Measurements from ENCODE around the gene ZSCAN12.

DNA sequence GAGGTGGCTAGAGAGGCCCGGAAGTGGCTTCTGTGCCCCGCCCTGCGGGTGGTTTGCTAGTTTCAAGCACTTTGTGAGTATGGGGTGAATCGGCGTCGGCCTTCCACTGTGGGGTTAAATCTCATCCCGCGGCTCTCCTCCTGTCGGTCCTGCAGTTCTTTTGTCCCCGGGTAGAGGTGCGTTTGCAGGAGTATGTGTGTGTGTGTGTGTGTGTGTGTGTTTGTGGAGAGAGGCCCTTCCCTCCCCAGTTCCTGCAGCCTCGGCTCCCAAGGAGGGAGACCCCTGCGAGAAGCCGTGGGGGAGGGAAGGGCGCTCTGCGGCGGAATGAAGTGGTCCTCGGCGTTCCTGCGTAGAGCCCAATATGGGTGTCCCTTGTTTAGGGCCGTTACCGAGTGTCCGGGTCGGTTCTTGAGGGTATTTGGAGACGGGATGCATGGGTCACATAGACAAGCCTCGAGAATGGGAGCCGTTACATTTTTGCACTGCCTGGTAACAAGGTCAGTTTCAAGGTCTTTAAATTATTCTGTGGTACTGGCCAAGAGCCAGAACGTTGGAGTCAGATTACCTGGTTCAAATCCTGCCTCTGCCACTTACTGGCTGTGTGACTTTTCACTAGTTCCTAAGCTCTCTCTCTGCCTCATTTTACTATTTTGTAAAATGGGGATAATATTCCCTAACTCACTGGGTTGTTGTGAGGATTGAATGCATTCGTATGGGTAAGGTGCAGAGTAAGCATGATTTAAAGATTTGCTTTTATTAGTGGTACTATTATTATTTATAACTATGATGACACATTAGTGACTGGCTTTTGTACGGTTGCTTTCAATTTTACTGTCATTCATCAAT, 49.4 kb downstream of the ZSCAN12 start, which contains the start of gene ZKSCAN3:
- TF ChIP-seq, protein P1, sequence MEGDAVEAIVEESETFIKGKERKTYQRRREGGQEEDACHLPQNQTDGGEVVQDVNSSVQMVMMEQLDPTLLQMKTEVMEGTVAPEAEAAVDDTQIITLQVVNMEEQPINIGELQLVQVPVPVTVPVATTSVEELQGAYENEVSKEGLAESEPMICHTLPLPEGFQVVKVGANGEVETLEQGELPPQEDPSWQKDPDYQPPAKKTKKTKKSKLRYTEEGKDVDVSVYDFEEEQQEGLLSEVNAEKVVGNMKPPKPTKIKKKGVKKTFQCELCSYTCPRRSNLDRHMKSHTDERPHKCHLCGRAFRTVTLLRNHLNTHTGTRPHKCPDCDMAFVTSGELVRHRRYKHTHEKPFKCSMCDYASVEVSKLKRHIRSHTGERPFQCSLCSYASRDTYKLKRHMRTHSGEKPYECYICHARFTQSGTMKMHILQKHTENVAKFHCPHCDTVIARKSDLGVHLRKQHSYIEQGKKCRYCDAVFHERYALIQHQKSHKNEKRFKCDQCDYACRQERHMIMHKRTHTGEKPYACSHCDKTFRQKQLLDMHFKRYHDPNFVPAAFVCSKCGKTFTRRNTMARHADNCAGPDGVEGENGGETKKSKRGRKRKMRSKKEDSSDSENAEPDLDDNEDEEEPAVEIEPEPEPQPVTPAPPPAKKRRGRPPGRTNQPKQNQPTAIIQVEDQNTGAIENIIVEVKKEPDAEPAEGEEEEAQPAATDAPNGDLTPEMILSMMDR (conservative IDR thresholded peaks at IDR 0.05; ENCODE audit: low read length): no peak
- TF ChIP-seq EZH2phosphoT487 (IDR thresholded peaks at IDR 0.05; ENCODE audit: borderline replicate concordance): no peak
